Activated T-helper 1 cell treated with Interleukin-2 at 50 U/mL for 16 hours (primary cell): ENCODE data around the gene FOXF2.

Source experiments
- DNase-seq: peaks from one replicate; pipeline ENCODE4 v3.0.0-alpha.2; 2020; ENCODE audit warnings: low read depth

Gene FOXF2

GRCh38 chr6:1390946-1391799, 1.8 kb downstream of the FOXF2 start:
- DNase-seq = no peak

GRCh38 chr6:1391800-1392309, 2.5 kb downstream of the FOXF2 start:
- DNase-seq = no peak

- no peak for DNase-seq
These were observed 3.7 kb downstream of the FOXF2 start for GRCh38 chr6:1392813-1393640.

- no peak for DNase-seq
These were observed 4.4 kb downstream of the FOXF2 start for GRCh38 chr6:1393641-1394283.

GRCh38 chr6:1394514-1395463, 5.4 kb downstream of the FOXF2 start:
- DNase-seq = no peak

- no peak for DNase-seq
These were observed 6.1 kb downstream of the FOXF2 start for GRCh38 chr6:1395506-1395905.

GRCh38 chr6:1395941-1396908, 6.8 kb downstream of the FOXF2 start:
- no peak for DNase-seq

GRCh38 chr6:1396952-1397868, 7.8 kb downstream of the FOXF2 start:
- DNase-seq = peak; percentile 51

GRCh38 chr6:1399085-1399780, 9.9 kb downstream of the FOXF2 start:
- no peak for DNase-seq

GRCh38 chr6:1400126-1400850, 10.9 kb downstream of the FOXF2 start:
- DNase-seq = no peak

GRCh38 chr6:1402369-1402768, 13.0 kb downstream of the FOXF2 start:
- DNase-seq = no peak

GRCh38 chr6:1402868-1403267, 13.5 kb downstream of the FOXF2 start:
- DNase-seq = no peak

- DNase-seq = no peak
These were observed 14.7 kb downstream of the FOXF2 start for GRCh38 chr6:1403851-1404712.

GRCh38 chr6:1404713-1405098, 15.3 kb downstream of the FOXF2 start:
- DNase-seq = no peak

- DNase-seq = no peak
These were observed 15.8 kb downstream of the FOXF2 start for GRCh38 chr6:1405221-1405620.

- no peak for DNase-seq
These were observed 17.1 kb downstream of the FOXF2 start for GRCh38 chr6:1406306-1407072.
